KOPT-K1 (cell line): ENCODE results near the gene UNC93B1.
"Not testable (repeated sequence)": the region's sequence is repeated elsewhere in the genome, so short reads cannot be mapped to it uniquely, and the experiment has no call there.

Experiments used
- H3K27ac ChIP-seq: fragments of 200-600 bp; sonication (generic); 2 replicates; pipeline ENCODE4 v1.5.1; 2016; ENCODE audit warnings: antibody characterized with exemption, mild to moderate bottlenecking, low read depth, low read length; ENCODE audit not compliant: poor library complexity, severe bottlenecking
- H3K36me3 ChIP-seq: fragments of 200-600 bp; sonication (generic); 2 replicates; pipeline ENCODE4 v1.5.1; 2017; ENCODE audit warnings: antibody characterized with exemption, mild to moderate bottlenecking, low read length, moderate library complexity; ENCODE audit not compliant: insufficient read depth
- H3K9me3 ChIP-seq: fragments of 200-600 bp; sonication (generic); 2 replicates; pipeline ENCODE4 v1.5.1; 2017; ENCODE audit warnings: antibody characterized with exemption, low read length, mild to moderate bottlenecking; ENCODE audit not compliant: insufficient read depth, poor library complexity, severe bottlenecking

UNC93B1 gene

DNA sequence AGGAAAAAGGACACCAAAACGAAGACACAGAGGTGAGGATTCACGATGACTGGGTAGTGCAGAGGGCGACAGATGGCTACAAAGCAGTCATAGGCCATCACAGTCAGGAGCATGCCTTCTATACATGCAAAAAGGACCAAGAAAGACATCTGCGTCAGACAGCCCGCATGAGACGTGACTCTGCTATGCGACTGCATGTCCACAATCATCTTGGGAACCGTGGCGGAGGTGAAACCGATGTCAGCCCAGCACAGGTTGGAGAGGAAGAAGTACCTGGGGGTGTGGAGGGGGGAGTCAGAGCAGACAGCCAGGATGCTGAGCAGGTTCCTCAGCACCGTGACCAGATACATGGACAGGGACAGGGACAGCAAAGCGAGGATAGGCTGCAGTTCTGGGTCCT, 29.2 kb downstream of the UNC93B1 start:
- not testable (repeated sequence) for H3K36me3 ChIP-seq, H3K9me3 ChIP-seq, H3K27ac ChIP-seq

DNA sequence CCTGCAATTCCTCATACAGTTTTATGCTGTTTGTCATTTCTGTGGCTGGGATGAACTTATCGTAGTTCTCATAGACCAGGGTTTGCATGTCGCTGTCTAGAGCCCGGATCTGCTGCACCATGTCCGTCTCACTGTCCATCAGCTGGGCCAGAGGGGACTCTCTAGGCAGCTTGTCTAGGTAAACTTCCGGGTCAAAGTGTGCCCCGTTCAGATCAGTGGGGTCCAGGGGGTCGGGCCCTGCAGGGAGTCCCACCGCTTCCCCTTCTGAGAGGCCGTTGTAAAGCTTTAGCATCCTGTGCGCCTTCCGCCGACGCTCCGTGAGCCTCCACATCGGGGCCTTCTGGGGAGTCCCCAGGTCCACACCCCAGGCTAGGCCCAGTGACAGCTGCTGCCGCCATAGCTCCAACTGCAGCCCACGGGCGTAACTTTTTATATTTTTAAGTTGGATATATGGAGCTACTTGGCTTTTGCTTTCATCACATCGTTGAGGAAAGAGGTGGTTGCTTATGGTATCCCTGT, 38.0 kb downstream of the UNC93B1 start:
- not testable (repeated sequence) for H3K9me3 ChIP-seq, H3K36me3 ChIP-seq, H3K27ac ChIP-seq

DNA sequence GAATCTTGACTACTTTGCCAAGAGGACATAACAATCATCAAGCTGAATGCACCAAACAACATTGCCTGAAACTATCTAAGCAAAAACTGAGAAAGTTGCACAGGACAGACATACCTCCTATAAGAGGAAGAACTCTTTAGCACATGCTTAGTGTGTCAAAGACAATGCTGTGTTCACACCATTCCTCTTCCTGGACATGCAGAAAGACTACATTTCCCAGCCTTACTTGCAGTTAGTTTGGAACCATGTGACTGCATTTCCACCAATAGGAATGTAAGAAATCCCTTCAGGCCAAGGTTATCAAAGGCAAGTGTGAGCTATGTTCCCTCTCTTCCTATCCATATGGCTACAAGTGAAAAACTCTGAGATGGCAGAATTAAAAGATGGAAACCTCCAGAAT, 39.2 kb downstream of the UNC93B1 start:
- H3K9me3 ChIP-seq, H3K27ac ChIP-seq, H3K36me3 ChIP-seq: not testable (repeated sequence)

DNA sequence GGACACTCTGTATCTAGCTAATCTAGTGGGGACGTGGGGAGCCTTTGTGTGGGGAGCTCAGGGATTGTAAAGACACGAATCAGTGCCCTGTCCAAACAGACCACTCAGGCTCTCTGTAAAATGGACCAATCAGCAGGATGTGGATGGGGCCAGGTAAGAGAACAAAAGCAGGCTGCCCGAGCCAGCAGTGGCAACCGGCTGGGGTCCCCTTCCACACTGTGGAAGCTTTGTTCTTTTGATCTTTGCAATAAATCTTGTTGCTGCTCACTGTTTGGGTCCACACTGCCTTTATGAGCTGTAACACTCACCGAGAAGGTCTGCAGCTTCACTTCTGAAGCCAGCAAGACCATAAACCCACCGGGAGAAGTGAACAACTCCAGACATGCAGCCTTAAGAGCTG, 40.0 kb downstream of the UNC93B1 start:
- not testable (repeated sequence) for H3K36me3 ChIP-seq, H3K9me3 ChIP-seq, H3K27ac ChIP-seq

DNA sequence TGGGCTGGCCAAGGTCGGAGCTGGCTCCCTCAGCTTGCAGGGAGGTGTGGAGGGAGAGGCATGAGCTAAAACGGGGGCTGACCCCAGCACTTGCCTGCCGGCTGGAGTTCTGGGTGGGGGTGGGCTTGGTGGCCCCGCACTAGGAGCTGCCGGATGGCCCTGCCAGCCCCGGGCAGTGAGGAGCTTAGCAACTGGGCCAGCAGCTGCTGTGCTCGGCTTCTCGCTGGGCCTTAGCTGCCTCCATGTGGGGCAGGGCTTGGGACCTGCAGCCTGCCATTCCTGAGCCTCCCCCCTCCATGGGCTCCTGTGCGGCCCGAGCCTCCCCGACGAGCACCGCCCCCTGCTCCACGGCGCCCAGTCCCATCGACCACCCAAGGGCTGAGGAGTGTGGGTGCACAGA, 40.7 kb downstream of the UNC93B1 start:
- H3K27ac ChIP-seq, H3K36me3 ChIP-seq, H3K9me3 ChIP-seq: not testable (repeated sequence)

DNA sequence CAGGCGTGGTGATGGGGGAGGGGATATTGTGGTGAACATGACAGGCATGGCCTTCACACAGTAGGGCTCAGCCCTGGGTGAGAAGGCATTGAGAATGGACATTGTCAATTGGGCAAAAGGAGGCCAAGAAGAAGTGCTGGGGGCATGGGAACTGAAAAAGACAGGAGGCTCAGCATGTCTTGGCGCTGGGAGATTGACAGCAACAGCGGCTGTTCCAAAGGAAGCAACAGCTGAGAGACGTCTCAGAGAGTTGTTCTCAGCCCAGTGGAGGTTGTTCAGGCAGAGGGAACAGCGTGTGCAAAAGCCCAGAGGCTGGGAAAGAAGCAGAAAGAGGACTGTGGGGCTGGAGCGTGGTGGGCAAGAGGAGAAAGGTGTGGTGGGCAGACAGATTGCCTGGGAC, 47.7 kb downstream of the UNC93B1 start:
- H3K36me3 ChIP-seq, H3K9me3 ChIP-seq, H3K27ac ChIP-seq: not testable (repeated sequence)

DNA sequence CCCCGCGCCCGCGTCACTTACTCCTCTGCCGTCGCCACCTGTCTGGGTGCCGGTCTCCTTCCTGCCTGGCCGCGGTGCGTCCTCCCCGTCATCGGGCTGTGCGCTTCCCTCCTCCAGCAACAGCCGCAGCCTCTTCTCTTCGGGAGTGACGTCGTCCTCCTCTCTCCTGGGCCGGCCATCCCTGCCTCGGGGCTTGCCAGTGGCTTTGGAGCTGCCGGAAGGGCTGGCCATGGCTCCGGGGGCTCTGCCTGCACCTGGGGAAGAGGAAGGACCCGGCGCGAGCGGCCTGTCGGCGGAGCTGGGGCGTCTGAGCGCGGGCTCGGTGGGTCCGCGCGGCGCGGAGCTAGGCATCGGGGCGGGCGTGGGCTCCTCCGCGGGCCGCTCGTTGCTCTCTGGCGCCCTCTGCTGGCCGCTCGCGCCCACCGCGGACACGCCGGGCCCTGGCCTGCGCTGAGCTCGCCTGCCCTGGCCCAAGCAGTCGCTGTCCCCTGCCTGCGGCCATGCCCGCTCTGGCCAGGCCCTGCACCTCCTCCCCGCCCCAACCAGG, 48.4 kb downstream of the UNC93B1 start:
- H3K36me3 ChIP-seq, H3K9me3 ChIP-seq, H3K27ac ChIP-seq: not testable (repeated sequence)

DNA sequence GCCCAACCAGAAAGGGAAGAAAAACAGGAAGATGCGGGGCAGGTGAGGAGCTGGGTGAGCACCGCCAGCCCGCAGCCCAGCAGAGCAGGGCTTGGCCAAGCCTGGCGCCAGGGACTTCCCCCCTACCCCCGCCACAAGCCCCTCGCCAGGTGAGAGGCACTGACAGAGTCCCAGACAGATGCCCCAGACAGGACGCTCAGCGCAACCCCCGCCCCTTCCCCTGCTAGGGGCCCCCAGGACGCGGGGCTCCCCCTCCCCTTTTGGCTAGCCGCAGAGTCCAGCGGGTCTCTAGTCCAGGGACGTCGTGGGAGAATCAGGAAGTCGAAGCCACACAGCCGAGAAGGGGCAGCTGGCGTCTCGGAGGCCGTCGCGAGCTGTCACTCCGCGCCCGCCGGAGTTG, 48.9 kb downstream of the UNC93B1 start:
- not testable (repeated sequence) for H3K27ac ChIP-seq, H3K36me3 ChIP-seq, H3K9me3 ChIP-seq

DNA sequence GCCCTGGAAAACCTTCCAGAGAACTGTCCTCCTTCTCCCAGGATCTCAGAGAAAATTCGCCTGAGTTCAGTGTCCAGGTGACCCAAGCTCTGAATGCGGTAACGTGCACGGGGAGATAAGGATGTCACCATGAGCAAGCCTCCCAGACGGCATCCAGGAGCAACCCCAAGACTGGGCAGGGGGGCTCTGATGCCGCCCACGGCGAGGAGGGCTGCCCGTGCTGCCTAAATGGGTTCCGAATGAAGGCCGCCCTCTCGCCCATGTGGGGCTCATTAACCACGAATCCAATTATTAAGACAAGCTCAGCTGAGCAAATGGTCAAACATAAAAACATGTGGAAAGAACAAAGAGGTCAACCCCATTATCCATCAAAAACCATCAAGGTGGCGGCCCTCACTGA, 49.6 kb downstream of the UNC93B1 start:
- H3K36me3 ChIP-seq, H3K27ac ChIP-seq, H3K9me3 ChIP-seq: not testable (repeated sequence)

DNA sequence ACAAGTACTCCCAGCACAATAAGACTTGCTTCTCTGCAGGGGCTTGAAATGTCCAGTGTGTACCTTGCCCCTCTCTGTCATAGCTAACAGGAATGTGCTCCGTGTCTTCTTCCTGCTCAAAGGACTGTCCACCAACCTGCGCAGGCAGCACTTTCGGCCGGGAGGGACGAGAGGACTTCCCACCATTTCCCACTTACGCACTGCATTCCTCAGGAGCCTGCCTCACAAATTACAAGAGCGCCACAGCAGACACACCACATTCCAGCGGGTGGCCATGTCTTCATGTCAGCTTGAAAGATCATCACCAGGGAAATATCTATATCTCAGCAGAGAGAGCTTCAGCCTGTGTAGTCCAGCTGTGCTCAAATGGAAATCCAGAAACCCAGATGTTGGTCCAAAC, 53.2 kb downstream of the UNC93B1 start:
- not testable (repeated sequence) for H3K9me3 ChIP-seq, H3K36me3 ChIP-seq, H3K27ac ChIP-seq

DNA sequence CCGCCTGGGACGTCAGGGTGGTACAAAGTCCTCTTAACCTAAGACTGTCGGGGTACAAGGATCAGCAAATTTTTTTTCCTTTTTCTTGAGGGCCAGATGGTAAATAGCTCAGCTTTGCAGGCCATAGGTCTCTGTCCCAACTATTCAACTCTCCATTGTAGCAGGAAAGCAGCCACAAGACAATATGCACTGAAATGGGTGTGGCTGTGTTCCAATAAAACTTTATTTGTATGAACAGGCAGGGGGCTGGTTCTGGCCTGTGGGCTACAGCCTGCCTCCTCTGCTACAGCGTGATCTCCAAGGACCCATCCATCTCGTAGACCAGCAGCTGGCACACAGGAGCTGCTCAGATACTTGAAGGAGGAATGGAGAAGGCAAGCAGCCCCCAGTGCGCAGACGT, 56.1 kb downstream of the UNC93B1 start:
- H3K36me3 ChIP-seq, H3K9me3 ChIP-seq, H3K27ac ChIP-seq: not testable (repeated sequence)

DNA sequence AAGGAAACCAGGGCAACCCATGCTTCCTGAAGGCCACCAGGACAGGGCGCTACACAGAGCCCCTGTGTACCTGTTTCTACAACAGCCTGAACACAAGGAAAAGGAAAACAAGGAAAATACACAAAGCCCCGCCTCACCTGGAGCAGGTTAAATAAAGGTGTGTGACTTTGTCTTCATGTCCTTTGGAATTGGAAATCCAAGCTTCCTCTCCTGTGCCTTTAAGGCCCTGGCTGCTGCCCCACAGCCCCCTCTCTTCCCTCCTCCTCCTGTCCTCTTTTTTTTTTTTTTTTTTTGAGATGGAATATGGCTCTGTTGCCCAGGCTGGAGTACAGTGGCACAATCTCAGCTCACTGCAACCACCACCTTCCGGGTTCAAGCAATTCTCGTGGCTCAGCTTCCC, 57.5 kb downstream of the UNC93B1 start:
- H3K36me3 ChIP-seq, H3K9me3 ChIP-seq, H3K27ac ChIP-seq: not testable (repeated sequence)

DNA sequence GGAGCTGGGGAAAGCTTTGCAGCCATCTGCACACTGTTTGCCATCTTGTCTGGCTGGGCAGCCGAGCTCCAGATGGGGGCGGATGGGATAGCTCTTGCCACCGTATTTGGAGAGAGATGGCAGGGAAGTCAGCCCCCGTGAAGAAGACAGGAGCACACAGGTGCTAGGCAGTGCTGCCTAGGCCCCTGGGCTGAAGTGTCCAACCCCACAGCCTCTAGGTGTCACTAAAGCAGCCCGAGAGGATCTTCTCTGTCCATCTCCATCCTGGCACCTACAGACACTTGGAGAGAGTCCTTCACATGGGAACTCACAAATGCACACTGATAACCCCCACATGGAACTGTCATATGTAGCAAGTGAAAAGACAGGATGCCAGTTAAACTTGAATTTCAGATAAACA, 60.5 kb downstream of the UNC93B1 start:
- not testable (repeated sequence) for H3K9me3 ChIP-seq, H3K27ac ChIP-seq, H3K36me3 ChIP-seq
